Mesenchymal stem cell (in vitro differentiated cells and primary cell): ENCODE results near the gene TSPAN9.

Experiments used
- DNase-seq: peaks from one replicate; pipeline ENCODE4 v3.0.0-alpha.2; 2013
- H2AFZ ChIP-seq: one replicate; pipeline ENCODE4 v1.6.1; 2013; ENCODE audit warnings: low read depth, mild to moderate bottlenecking, control low read depth, inconsistent platforms, low read length, moderate library complexity
- H2AK5ac ChIP-seq: 2 replicates; pipeline ENCODE4 v1.6.1; 2013; ENCODE audit warnings: low read length, moderate library complexity, mild to moderate bottlenecking, inconsistent platforms; ENCODE audit not compliant: severe bottlenecking
- H2BK120ac ChIP-seq: one replicate; pipeline ENCODE4 v1.6.1; 2013; ENCODE audit warnings: low read depth, mild to moderate bottlenecking, inconsistent platforms, low read length, moderate library complexity
- H2BK12ac ChIP-seq, 2 experiments: one replicate each; pipeline ENCODE4 v1.6.1; 2013; ENCODE audit warnings: inconsistent platforms in 2 of 2, low read length in 2 of 2, mild to moderate bottlenecking in 2 of 2, moderate library complexity in 2 of 2, control low read depth in 1 of 2
- H2BK15ac ChIP-seq: one replicate; pipeline ENCODE4 v1.6.1; 2013; ENCODE audit warnings: mild to moderate bottlenecking, low read depth, inconsistent platforms; ENCODE audit not compliant: poor library complexity, severe bottlenecking
- H2BK5ac ChIP-seq: 2 replicates; pipeline ENCODE4 v1.6.1; 2013; ENCODE audit warnings: low read depth, mild to moderate bottlenecking, low read length, control low read depth, inconsistent platforms; ENCODE audit not compliant: poor library complexity, severe bottlenecking
- H3K14ac ChIP-seq, 2 experiments: one replicate each; pipeline ENCODE4 v1.6.1; 2013; ENCODE audit warnings: inconsistent platforms in 2 of 2, low read length in 2 of 2, control low read depth in 1 of 2, mild to moderate bottlenecking in 1 of 2, moderate library complexity in 1 of 2
- H3K18ac ChIP-seq, 2 experiments: one replicate each; pipeline ENCODE4 v1.6.1; 2013; ENCODE audit warnings: inconsistent platforms in 2 of 2, low read length in 2 of 2, control low read depth in 1 of 2, low read depth in 1 of 2, mild to moderate bottlenecking in 1 of 2
- H3K23ac ChIP-seq, 2 experiments: one replicate each; pipeline ENCODE4 v1.6.1; 2013; ENCODE audit warnings: inconsistent platforms in 2 of 2, low read length in 2 of 2, mild to moderate bottlenecking in 2 of 2, moderate library complexity in 2 of 2, control low read depth in 1 of 2
- H3K27ac ChIP-seq: 2 replicates; pipeline ENCODE4 v1.5.1; 2013; ENCODE audit warnings: mild to moderate bottlenecking, moderate library complexity, low read length, control low read depth, inconsistent platforms; ENCODE audit not compliant: poor library complexity, severe bottlenecking
- H3K27me3 ChIP-seq, 2 experiments: 2 replicates each; pipeline versions ENCODE4 v1.6.1 to v1.7.0; 2013; ENCODE audit warnings: low read length in 2 of 2, mild to moderate bottlenecking in 2 of 2, moderate library complexity in 2 of 2, control low read depth in 1 of 2, inconsistent platforms in 1 of 2; ENCODE audit not compliant: control insufficient read depth in 1 of 2, insufficient read depth in 1 of 2
- H3K36me3 ChIP-seq, 2 experiments: 2 replicates each; pipeline versions ENCODE4 v1.6.1 to v1.7.0; 2013; ENCODE audit warnings: low read length in 2 of 2, control low read depth in 1 of 2, inconsistent platforms in 1 of 2, low read depth in 1 of 2, mild to moderate bottlenecking in 1 of 2; ENCODE audit not compliant: insufficient read depth in 2 of 2, control insufficient read depth in 1 of 2
- H3K4ac ChIP-seq, 2 experiments: one replicate each; pipeline ENCODE4 v1.6.1; 2013; ENCODE audit warnings: inconsistent platforms in 2 of 2, low read length in 2 of 2, mild to moderate bottlenecking in 2 of 2, moderate library complexity in 2 of 2, control low read depth in 1 of 2, low read depth in 1 of 2
- H3K4me1 ChIP-seq: 2 replicates; pipeline ENCODE4 v1.6.1; 2013; ENCODE audit warnings: low read depth, low read length, control low read depth; ENCODE audit not compliant: control insufficient read depth, insufficient read depth
- H3K4me2 ChIP-seq: 2 replicates; pipeline ENCODE4 v1.6.1; 2013; ENCODE audit warnings: low read length, mild to moderate bottlenecking, inconsistent platforms; ENCODE audit not compliant: poor library complexity, severe bottlenecking
- H3K4me3 ChIP-seq, 2 experiments: 2 replicates each; pipeline versions ENCODE4 v1.5.1 to v1.7.0; 2013; ENCODE audit warnings: low read length in 2 of 2, mild to moderate bottlenecking in 2 of 2, control low read depth in 1 of 2, low read depth in 1 of 2; ENCODE audit not compliant: insufficient read depth in 1 of 2
- H3K79me1 ChIP-seq: replicated peaks from 2 replicates; pipeline ENCODE4 v1.6.1; 2013; ENCODE audit warnings: mild to moderate bottlenecking, control low read depth, low read length, inconsistent platforms; ENCODE audit not compliant: poor library complexity, severe bottlenecking
- H3K9ac ChIP-seq: 2 replicates; pipeline ENCODE4 v1.7.0; 2013; ENCODE audit warnings: mild to moderate bottlenecking, low read length, moderate library complexity
- H3K9me3 ChIP-seq: 2 replicates; pipeline ENCODE4 v1.7.0; 2013; ENCODE audit warnings: mild to moderate bottlenecking, low read length; ENCODE audit not compliant: control insufficient read depth
- H4K8ac ChIP-seq: one replicate; pipeline ENCODE4 v1.6.1; 2013; ENCODE audit warnings: inconsistent platforms, mild to moderate bottlenecking, low read length, moderate library complexity
- H4K91ac ChIP-seq: one replicate; pipeline ENCODE4 v1.6.1; 2013; ENCODE audit warnings: mild to moderate bottlenecking, low read length, inconsistent platforms
- WGBS: methylation state at CpG from one replicate; pipeline ENCODE4 v1.1.7; 2013; ENCODE audit warnings: mixed read lengths; 5-methylcytosine and 5-hydroxymethylcytosine counted together

The TSPAN9 gene

DNA sequence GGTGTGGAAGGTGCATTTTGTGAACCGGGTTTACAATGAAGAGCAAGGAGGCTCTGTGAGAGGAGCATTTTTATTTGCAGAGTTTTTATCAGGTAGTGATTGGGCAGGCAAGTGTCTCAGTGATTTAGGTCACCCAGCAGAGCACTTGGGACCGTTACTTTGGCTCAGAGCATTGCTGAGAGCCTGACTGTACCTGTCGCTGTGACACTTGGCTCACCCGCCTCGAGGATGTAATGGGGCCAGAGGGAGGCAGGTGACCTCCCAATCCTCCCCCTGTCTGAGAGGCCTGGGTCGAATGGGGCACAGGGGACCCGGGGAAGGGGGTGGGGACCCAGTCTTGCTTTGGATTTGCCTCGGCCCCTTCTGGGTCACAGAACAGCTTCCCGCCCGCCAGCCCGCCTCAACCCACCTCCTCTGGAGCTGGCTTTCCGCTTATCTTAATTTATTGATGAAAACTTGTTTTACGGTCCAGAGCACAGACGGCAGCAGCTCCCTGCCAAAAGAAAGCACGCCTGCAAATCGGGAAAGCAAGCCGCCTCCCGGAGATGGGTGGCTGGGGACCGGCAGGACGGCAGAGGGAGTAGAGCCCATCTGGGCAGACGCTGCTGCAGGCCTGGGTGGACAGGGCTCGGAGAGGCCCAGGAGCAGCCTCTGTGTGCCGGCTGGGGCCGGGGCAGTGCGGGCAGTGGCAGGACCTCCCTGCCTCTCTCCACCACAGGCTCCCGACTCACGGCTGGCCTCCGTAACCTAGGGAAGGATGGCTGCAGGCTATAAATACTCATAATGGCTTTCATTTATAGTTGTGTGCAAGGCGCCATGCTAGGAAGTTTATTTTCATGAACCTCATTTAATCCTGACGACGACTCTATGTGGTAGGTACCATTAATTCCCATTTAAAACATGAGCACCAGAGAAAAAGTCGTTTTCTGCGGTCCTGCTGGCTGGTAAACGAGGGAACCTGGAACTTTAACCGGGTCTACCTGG lies 187.1 kb downstream of the TSPAN9 start:
- peaks cover 3% of the 10 kb centered on the region for H3K79me1 ChIP-seq
- no peak overlapping the region for H3K4ac ChIP-seq
- no peak overlapping the region for H2AFZ ChIP-seq
- WGBS: 87% methylated on average over 35 of the region's 35 CpGs
- H3K9ac ChIP-seq: no peak overlapping the region
- no peak overlapping the region for H3K14ac ChIP-seq
- DNase-seq: no peak
- H3K36me3 ChIP-seq: peaks cover 0 to 35% of the 10 kb centered on the region in 2 experiments
- no peak overlapping the region for H3K18ac ChIP-seq
- no peak overlapping the region for H2BK15ac ChIP-seq
- H3K27me3 ChIP-seq: peaks cover 0 to 25% of the 10 kb centered on the region in 2 experiments
- no peak overlapping the region for H3K4me3 ChIP-seq
- no peak overlapping the region for H3K23ac ChIP-seq
- H2BK5ac ChIP-seq: no peak overlapping the region
- H2AK5ac ChIP-seq: no peak overlapping the region
- no peak overlapping the region for H3K4me2 ChIP-seq
- no peak overlapping the region for H2BK120ac ChIP-seq
- H4K91ac ChIP-seq: no peak overlapping the region
- H3K4me1 ChIP-seq: peaks cover 13% of the 10 kb centered on the region
- no peak overlapping the region for H4K8ac ChIP-seq
- H3K27ac ChIP-seq: no peak overlapping the region
- H3K9me3 ChIP-seq: no peaks in the 10 kb centered on the region
- H2BK12ac ChIP-seq: no peak overlapping the region

GRCh38 chr12:3265406-3265805 lies 188.2 kb downstream of the TSPAN9 start:
- no peak overlapping the region for H3K4ac ChIP-seq
- no peaks in the 10 kb centered on the region for H3K9me3 ChIP-seq
- peaks cover 3% of the 10 kb centered on the region for H3K79me1 ChIP-seq
- H2AK5ac ChIP-seq: no peak overlapping the region
- no peak overlapping the region for H2BK5ac ChIP-seq
- H4K8ac ChIP-seq: no peak overlapping the region
- 96% methylated on average over 8 of the region's 8 CpGs for WGBS
- H3K14ac ChIP-seq: no peak overlapping the region
- peaks cover 0 to 26% of the 10 kb centered on the region in 2 experiments for H3K27me3 ChIP-seq
- H3K9ac ChIP-seq: no peak overlapping the region
- H2AFZ ChIP-seq: no peak overlapping the region
- H3K4me1 ChIP-seq: peaks cover 11% of the 10 kb centered on the region
- no peak overlapping the region for H2BK15ac ChIP-seq
- H3K18ac ChIP-seq: no peak overlapping the region
- H2BK120ac ChIP-seq: no peak overlapping the region
- no peak overlapping the region for H3K4me2 ChIP-seq
- H3K4me3 ChIP-seq: no peak overlapping the region
- H4K91ac ChIP-seq: no peak overlapping the region
- H3K27ac ChIP-seq: no peak overlapping the region
- DNase-seq: no peak
- no peak overlapping the region for H2BK12ac ChIP-seq
- no peak overlapping the region for H3K23ac ChIP-seq
- peaks cover 0 to 35% of the 10 kb centered on the region in 2 experiments for H3K36me3 ChIP-seq

DNA sequence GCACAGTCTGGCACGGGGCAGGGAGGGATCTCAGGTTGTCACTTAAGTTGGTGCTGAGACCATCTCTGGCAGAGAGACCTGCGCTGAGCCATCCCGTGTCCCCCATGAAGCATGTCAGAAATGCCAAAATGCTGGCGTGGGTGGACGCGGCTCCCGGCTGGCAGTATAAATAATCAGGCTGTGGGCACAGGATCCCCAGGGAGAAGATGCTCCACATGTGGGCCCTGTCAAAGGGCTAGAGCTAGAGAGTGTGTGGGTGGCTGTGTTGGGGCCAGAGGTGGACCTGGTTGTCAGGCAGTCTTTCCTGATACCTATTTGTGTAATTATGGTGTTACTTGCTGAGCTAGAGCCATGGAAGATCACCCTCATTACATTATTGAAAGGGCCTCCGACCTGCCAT lies 189.5 kb downstream of the TSPAN9 start:
- no peak for DNase-seq
- Histone ChIP-seq H2BK15ac (no peak overlapping the region), H3K27me3 (peaks cover 0 to 26% of the 10 kb centered on the region in 2 experiments), H3K9ac (no peak overlapping the region), H4K91ac (no peak overlapping the region), H3K9me3 (no peaks in the 10 kb centered on the region), H3K79me1 (peaks cover 5% of the 10 kb centered on the region), H2AFZ (no peak overlapping the region), H2AK5ac (no peak overlapping the region), H3K4me3 (no peak overlapping the region), H3K23ac (no peak overlapping the region), H3K36me3 (peaks cover 0 to 33% of the 10 kb centered on the region in 2 experiments), H3K27ac (no peak overlapping the region), H3K18ac (no peak overlapping the region), H3K14ac (no peak overlapping the region), H2BK5ac (no peak overlapping the region), H3K4me1 (peaks cover 13% of the 10 kb centered on the region), H2BK120ac (no peak overlapping the region), H2BK12ac (no peak overlapping the region), H3K4me2 (no peak overlapping the region), H4K8ac (no peak overlapping the region), H3K4ac (no peak overlapping the region)
- 85% methylated on average over 8 of the region's 8 CpGs for WGBS

DNA sequence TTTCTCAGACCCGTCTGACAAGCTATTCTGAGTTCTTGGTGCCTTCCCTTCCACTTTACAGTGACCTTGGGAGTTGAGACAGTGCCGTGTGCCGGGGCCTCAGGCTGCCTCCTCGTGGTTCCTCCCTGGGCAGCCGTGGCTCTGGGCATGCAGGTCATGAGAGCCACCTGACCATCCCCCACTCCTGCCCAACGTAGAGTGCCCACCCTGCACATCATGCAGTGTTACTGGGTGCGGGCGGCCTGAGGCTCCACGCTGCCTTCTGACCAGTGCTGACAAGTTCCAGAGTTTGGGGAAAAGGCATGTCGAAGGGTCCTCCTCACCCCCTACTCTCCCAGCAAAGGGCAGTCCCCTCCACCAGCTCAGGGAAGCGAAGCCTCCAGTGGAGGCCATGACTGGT lies 190.5 kb downstream of the TSPAN9 start:
- Histone ChIP-seq H3K36me3 (peaks cover 0 to 34% of the 10 kb centered on the region in 2 experiments), H3K27me3 (peaks cover 0 to 28% of the 10 kb centered on the region in 2 experiments), H2AFZ (no peak overlapping the region), H3K9me3 (no peaks in the 10 kb centered on the region), H3K79me1 (peaks cover 5% of the 10 kb centered on the region), H3K4ac (no peak overlapping the region), H3K18ac (no peak overlapping the region), H3K9ac (no peak overlapping the region), H4K8ac (no peak overlapping the region), H3K4me2 (no peak overlapping the region), H3K4me1 (peaks cover 12% of the 10 kb centered on the region), H3K14ac (peak overlapping the region in 1 of 2 experiments; percentile 36), H2AK5ac (no peak overlapping the region), H2BK15ac (no peak overlapping the region), H2BK5ac (no peak overlapping the region), H2BK120ac (no peak overlapping the region), H2BK12ac (no peak overlapping the region), H3K27ac (no peak overlapping the region), H4K91ac (no peak overlapping the region), H3K4me3 (no peak overlapping the region), H3K23ac (no peak overlapping the region)
- 90% methylated on average over 11 of the region's 11 CpGs for WGBS
- DNase-seq: no peak
